Measurements from ENCODE around the gene TRIM33.
"Not testable (repeated sequence)": the region's sequence is repeated elsewhere in the genome, so short reads cannot be mapped to it uniquely, and the experiment has no call there.

TRIM33 gene

GRCh38 chr1:114466334-114467014, 44.5 kb downstream of the TRIM33 start:
- no peak for DNase-seq

DNA sequence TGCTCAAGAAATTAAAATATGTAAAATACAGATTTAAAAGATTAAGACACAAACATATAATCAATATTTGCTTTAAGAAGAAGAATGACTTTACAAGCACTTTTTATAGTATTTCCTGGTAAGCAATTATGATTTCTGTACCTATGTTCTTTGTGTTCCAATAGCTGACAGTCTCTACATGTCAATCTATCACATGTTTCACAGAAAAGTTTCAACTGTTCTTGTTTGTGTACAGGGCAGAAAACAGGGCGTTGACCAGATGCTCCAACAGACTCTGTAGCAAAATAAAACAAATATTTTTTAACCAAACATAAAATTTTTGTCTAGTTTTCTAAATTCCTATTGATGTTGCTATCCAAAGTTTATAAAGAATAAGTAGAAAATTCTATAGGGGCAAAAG, 48.0 kb downstream of the TRIM33 start:
- no peak for DNase-seq

DNA sequence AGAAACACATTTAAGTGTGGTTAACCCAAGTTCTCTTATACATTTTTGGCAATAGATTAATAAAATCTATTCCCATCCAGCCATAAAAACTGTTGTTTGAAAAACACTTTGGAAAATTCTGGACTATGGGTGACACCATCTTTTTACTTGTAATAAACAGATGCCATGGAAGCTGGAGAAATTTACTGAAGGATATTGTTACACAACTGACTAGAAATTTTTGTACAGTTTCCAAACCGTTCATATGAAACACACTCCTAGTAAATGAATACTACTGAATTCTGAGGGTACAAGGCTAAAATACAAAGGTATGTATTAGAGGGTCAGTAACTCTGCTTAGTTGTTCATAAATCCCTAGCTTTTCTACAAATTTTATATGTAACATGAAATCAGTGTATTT, 48.7 kb downstream of the TRIM33 start:
- DNase-seq = no peak

- DNase-seq = no peak
Measured at GRCh38 chr1:114458237-114458777, 52.7 kb downstream of the TRIM33 start.

- DNase-seq = no peak
Measured at GRCh38 chr1:114457675-114458236, 53.2 kb downstream of the TRIM33 start.

GRCh38 chr1:114456586-114456985, 54.4 kb downstream of the TRIM33 start:
- DNase-seq = no peak

- no peak for DNase-seq
Measured at GRCh38 chr1:114455102-114455785, 55.8 kb downstream of the TRIM33 start.

- no peak for DNase-seq
Measured at GRCh38 chr1:114454539-114454938, 56.5 kb downstream of the TRIM33 start.

- DNase-seq = no peak
Measured at GRCh38 chr1:114453361-114453784, 57.6 kb downstream of the TRIM33 start.

- DNase-seq = no peak
Measured at GRCh38 chr1:114448370-114449036, 62.5 kb downstream of the TRIM33 start.

DNA sequence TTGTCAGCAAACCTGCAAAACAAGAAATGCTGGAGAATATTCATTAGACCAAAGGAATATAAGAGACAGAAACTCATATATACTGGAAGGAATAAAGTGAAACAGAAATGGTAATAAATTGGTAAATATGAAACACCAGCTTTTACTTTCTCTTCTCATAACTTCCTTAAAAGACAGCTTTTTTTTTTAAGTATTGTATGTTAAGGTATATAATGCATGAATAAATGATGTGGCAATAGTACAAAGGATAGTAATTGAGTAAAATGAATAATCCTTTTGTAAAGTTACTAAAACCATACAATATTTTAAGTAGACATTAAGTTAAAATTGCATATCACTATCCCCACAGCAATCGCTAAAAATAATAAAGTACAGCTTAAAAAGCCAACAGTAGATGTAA, 64.8 kb downstream of the TRIM33 start:
- no peak for DNase-seq

DNA sequence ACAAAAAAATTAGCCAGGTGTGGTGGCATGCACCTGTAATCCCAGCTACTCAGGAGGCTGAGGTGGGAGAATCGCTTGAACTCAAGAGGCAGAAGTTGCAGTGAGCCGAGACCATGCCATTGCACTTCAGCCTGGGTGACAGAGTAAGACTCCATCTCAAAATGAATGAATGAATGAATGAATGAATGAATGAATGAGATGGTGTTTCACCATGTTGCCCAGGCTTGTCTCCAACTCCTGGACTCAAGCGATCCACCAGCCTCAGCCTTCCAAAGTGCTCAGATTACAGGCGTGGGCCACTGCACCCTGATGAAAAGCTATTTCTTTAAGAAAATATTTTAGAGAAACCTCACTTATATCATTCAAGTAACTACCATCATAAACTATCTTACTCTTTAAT, 67.8 kb downstream of the TRIM33 start:
- DNase-seq = not testable (repeated sequence)

GRCh38 chr1:114441332-114441731, 69.7 kb downstream of the TRIM33 start:
- DNase-seq = no peak

DNA sequence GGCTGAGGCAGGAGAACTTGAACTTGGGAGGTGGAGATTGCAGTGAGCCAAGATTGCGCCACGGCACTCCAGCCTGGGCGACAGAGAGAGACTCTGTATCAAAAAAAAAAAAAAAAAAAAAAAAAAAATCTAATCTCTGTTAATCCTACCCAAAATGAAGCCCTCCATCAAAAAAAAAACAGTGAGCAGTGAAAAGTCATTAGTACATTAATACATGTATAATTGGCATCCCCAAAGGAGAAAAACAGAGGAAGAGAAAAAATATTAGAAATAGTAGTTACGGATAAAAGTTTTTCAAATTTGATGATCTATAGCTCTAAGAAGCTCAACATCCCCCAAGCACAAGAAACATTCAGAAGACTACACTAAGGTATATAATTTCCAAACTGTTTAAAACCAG, 71.6 kb downstream of the TRIM33 start:
- DNase-seq = no peak

DNA sequence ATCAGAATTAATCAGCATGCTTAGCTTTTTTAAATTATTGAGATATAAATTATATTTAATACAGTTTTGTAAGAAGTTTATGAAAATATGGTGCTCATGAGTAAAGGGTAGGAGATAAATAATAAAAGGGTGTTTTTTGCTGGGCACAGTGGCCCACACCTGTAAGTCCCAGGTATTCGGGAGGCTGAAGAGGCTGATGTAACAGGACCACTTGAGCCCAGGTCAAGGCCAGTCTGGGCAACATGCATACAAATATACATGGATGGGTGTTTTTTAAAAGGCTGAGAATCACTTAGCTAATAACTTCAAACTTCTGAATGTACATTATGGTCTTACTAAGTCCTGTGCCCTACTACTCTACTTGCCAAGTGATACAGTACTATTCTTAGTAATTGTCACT, 73.2 kb downstream of the TRIM33 start:
- DNase-seq = no peak

GRCh38 chr1:114436799-114437198, 74.2 kb downstream of the TRIM33 start:
- DNase-seq = no peak

GRCh38 chr1:114435088-114435715, 75.8 kb downstream of the TRIM33 start:
- DNase-seq = no peak

- no peak for DNase-seq
Measured at GRCh38 chr1:114431026-114431425, 80.0 kb downstream of the TRIM33 start.

DNA sequence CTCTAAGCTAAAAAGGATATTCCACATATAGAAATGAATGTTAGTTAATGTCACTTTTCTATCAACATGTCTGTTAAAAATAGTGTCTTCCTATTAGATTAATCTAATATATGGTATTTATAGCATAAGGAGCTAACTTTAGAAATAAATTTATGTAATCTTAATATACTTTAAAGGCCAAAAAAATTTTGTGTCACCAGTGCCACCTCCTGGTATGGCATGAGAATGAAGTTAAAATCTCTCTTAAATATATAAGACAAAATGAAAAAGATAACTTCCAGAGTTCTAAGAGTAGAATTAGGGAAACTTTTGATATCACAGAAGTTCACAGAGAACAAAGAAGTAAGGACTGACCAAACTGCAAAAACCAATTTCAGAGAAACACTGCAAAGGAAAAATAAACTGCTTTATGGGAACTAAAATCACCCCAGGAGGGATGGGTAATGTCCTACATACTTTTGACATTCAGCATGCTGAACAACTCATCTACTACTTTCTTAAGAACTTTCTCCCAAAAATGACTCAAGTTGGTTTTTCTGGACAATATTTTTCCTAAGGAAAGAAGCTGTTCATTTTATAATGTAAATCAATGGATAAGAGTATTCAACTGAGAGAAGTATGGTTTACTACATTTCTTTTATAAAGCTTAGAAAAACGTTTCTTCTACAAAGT, 82.8 kb downstream of the TRIM33 start:
- DNase-seq = peak in 1 of 2 donors; percentile 29

GRCh38 chr1:114427612-114428011, 83.4 kb downstream of the TRIM33 start:
- no peak for DNase-seq

DNA sequence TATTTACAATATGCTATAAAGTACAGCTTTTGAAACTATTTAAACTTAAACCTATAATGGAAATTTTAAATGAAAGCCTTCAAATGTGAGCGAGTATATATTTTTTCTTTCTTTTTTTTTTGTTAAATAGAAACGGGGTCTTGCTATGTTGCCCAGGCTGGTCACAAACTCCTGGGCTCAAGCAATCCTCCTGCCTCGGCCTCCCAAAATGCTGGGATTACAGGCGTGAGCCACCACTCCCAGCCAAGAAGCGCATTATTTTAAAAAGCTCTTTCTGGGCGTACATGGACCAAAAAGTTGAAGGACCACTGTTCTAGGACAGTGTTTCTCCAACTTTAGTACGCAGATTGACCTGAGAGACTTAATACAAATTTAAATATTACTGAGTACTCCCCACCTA, 87.5 kb downstream of the TRIM33 start:
- DNase-seq = no peak

DNA sequence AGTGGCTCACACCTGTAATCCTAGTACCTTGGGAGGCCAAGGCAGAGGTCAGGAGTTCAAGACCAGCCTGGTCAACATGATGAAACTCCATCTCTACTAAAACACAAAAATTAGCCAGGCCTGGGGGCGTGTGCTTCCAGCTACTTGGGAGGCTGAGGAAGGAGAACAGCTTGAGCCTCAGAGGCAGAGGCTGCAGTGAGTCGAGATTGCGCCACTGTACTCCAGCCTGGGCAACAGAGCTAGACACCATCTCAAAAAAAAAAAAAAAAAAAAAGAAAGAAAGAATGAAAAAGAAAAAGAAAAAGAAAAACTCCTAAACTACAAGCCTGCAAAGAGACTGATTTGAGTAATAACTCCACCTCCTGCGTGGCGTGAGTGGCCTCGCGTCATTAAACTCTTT, 92.1 kb downstream of the TRIM33 start:
- not testable (repeated sequence) for DNase-seq

Data from CD4-positive, alpha-beta T cell treated with Interleukin-1 beta for 1 hour (primary cell).